Glutamatergic neuron (in vitro differentiated cells): ENCODE data around the gene IL26. TPM values are rescaled to one million over a fixed set of nuclear protein-coding genes. Genes with fewer than 3 reads are reported as not detected.

ENCODE experiments used
- DNase-seq: peaks from one replicate; pipeline ENCODE4 v3.0.0; 2022
- H3K27ac Mint-ChIP-seq: one replicate; pipeline ENCODE4 v1.8.0; 2020; ENCODE audit warnings: mild to moderate bottlenecking, mixed read lengths, inconsistent platforms; ENCODE audit not compliant: unreplicated experiment
- H3K27me3 Mint-ChIP-seq: one replicate; pipeline ENCODE4 v1.8.0; 2020; ENCODE audit warnings: mild to moderate bottlenecking, moderate library complexity, mixed read lengths, inconsistent platforms; ENCODE audit not compliant: unreplicated experiment
- H3K36me3 Mint-ChIP-seq: one replicate; pipeline ENCODE4 v1.8.0; 2020; ENCODE audit warnings: mild to moderate bottlenecking, mixed read lengths, inconsistent platforms; ENCODE audit not compliant: unreplicated experiment
- H3K4me1 Mint-ChIP-seq: one replicate; pipeline ENCODE4 v1.8.0; 2020; ENCODE audit warnings: mild to moderate bottlenecking, low read depth, mixed read lengths, inconsistent platforms; ENCODE audit not compliant: unreplicated experiment
- H3K4me3 Mint-ChIP-seq: one replicate; pipeline ENCODE4 v1.8.0; 2020; ENCODE audit warnings: mild to moderate bottlenecking, mixed read lengths, inconsistent platforms; ENCODE audit not compliant: unreplicated experiment
- H3K9me3 Mint-ChIP-seq: one replicate; pipeline ENCODE4 v1.8.0; 2020; ENCODE audit warnings: mild to moderate bottlenecking, moderate library complexity, mixed read lengths, inconsistent platforms; ENCODE audit not compliant: unreplicated experiment
- CTCF ChIP-seq: fragments of 200-600 bp; sonication (generic); IDR thresholded peaks from one replicate; pipeline ENCODE4 v1.5.0; 2021; ENCODE audit not compliant: partially characterized antibody, unreplicated experiment
- total RNA-seq: library from RNA; stranded (reverse); fragmentation: NEBNext Ultra II Directional; extraction: Animal tissue kit (Norgen Biotek cat#: 25700); gene quantifications from one replicate; pipeline ENCODE4 v1.2.1, GENCODE V29; 2021; ENCODE audit not compliant: unreplicated experiment

The IL26 gene
- total RNA-seq, 1 donor from 2014 or later, result not detected

GRCh38 chr12:68261896-68262295 lies 36.3 kb upstream of the IL26 start:
- no peak overlapping the region for H3K27ac Mint-ChIP-seq
- no peak for TF ChIP-seq CTCF
- H3K27me3 Mint-ChIP-seq, result no peaks in the 10 kb centered on the region
- H3K4me3 Mint-ChIP-seq, result no peak overlapping the region
- DNase-seq, result no peak
- H3K36me3 Mint-ChIP-seq, result no peaks in the 10 kb centered on the region
- no peaks in the 10 kb centered on the region for H3K4me1 Mint-ChIP-seq
- no peaks in the 10 kb centered on the region for H3K9me3 Mint-ChIP-seq

- Mint-ChIP-seq H3K36me3 (no peaks in the 10 kb centered on the region), H3K4me1 (no peaks in the 10 kb centered on the region), H3K27ac (no peak overlapping the region), H3K27me3 (no peaks in the 10 kb centered on the region), H3K4me3 (no peak overlapping the region), H3K9me3 (no peaks in the 10 kb centered on the region)
- TF ChIP-seq CTCF, result no peak
- DNase-seq, result no peak
Measured at GRCh38 chr12:68260153-68260552, 34.5 kb upstream of the IL26 start.

- H3K27ac Mint-ChIP-seq, result no peak overlapping the region
- no peak overlapping the region for H3K4me3 Mint-ChIP-seq
- no peaks in the 10 kb centered on the region for H3K36me3 Mint-ChIP-seq
- no peak for DNase-seq
- TF ChIP-seq CTCF, result no peak
- no peaks in the 10 kb centered on the region for H3K9me3 Mint-ChIP-seq
- H3K4me1 Mint-ChIP-seq, result no peaks in the 10 kb centered on the region
- H3K27me3 Mint-ChIP-seq, result no peaks in the 10 kb centered on the region
Measured at GRCh38 chr12:68259318-68259940, 33.8 kb upstream of the IL26 start.

- TF ChIP-seq CTCF, result no peak
Measured at GRCh38 chr12:68253504-68253903, 27.9 kb upstream of the IL26 start, which contains the start of gene IL22. TSS of gene IL22 (minus strand) at chr12:68253604. CDS start at chr12:68253448, 156 bp downstream.

GRCh38 chr12:68252077-68252476 lies 26.5 kb upstream of the IL26 start:
- Mint-ChIP-seq H3K36me3 (no peaks in the 10 kb centered on the region), H3K4me1 (peaks cover 2% of the 10 kb centered on the region), H3K4me3 (no peak overlapping the region), H3K27me3 (no peaks in the 10 kb centered on the region), H3K27ac (no peak overlapping the region), H3K9me3 (peaks cover 2% of the 10 kb centered on the region)
- TF ChIP-seq CTCF, result no peak
- no peak for DNase-seq

More at GRCh38 chr12:68253504-68253903, 27.9 kb upstream of the IL26 start, which contains the start of gene IL22:
- Mint-ChIP-seq H3K27me3 (no peaks in the 10 kb centered on the region), H3K4me1 (peaks cover 2% of the 10 kb centered on the region), H3K27ac (no peak within 1 kb of the TSS), H3K9me3 (no peaks in the 10 kb centered on the region), H3K36me3 (no peaks in the 10 kb centered on the region), H3K4me3 (no peak within 1 kb of the TSS)
- no peak for DNase-seq
